Measurements from ENCODE around the gene OR13C3.

OR13C3 gene

DNA sequence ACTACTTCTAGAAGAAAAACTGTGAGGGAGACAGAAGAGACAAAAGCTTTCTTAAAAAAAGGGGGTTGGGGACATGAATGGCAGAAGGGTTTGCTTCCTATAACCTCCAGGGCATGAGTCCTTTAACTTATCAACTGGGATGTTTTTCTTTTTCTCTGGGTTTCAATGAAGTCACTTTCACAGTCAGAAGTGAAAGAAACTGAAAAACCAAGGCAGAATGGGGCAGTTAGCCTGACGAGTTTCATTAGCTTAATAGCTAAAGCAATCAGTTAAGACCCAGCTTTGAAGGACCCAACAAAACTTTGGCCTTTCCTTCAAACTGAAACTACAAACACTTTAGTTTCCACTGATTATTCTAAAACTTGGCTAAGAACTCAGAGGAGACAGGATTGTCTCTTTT, 27.7 kb upstream of the OR13C3 start:
- no peak for DNase-seq (ENCODE audit: low read depth in 1 of 2, low spot score in 1 of 2)
- no peak overlapping the region for H3K27ac ChIP-seq (replicated peaks)
- TF ChIP-seq, protein P1, sequence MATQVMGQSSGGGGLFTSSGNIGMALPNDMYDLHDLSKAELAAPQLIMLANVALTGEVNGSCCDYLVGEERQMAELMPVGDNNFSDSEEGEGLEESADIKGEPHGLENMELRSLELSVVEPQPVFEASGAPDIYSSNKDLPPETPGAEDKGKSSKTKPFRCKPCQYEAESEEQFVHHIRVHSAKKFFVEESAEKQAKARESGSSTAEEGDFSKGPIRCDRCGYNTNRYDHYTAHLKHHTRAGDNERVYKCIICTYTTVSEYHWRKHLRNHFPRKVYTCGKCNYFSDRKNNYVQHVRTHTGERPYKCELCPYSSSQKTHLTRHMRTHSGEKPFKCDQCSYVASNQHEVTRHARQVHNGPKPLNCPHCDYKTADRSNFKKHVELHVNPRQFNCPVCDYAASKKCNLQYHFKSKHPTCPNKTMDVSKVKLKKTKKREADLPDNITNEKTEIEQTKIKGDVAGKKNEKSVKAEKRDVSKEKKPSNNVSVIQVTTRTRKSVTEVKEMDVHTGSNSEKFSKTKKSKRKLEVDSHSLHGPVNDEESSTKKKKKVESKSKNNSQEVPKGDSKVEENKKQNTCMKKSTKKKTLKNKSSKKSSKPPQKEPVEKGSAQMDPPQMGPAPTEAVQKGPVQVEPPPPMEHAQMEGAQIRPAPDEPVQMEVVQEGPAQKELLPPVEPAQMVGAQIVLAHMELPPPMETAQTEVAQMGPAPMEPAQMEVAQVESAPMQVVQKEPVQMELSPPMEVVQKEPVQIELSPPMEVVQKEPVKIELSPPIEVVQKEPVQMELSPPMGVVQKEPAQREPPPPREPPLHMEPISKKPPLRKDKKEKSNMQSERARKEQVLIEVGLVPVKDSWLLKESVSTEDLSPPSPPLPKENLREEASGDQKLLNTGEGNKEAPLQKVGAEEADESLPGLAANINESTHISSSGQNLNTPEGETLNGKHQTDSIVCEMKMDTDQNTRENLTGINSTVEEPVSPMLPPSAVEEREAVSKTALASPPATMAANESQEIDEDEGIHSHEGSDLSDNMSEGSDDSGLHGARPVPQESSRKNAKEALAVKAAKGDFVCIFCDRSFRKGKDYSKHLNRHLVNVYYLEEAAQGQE (IDR thresholded peaks at IDR 0.05; ENCODE audit: insufficient replicate concordance, low read depth), result no peak
- TF ChIP-seq POLR2AphosphoS5 (IDR thresholded peaks at IDR 0.05; ENCODE audit: low read depth) (no peak), SPI1 (IDR thresholded peaks at IDR 0.05; ENCODE audit: borderline replicate concordance, low read depth) (no peak), GABPA (IDR thresholded peaks at IDR 0.05; ENCODE audit: low read depth) (no peak)
- TF ChIP-seq, protein P2, sequence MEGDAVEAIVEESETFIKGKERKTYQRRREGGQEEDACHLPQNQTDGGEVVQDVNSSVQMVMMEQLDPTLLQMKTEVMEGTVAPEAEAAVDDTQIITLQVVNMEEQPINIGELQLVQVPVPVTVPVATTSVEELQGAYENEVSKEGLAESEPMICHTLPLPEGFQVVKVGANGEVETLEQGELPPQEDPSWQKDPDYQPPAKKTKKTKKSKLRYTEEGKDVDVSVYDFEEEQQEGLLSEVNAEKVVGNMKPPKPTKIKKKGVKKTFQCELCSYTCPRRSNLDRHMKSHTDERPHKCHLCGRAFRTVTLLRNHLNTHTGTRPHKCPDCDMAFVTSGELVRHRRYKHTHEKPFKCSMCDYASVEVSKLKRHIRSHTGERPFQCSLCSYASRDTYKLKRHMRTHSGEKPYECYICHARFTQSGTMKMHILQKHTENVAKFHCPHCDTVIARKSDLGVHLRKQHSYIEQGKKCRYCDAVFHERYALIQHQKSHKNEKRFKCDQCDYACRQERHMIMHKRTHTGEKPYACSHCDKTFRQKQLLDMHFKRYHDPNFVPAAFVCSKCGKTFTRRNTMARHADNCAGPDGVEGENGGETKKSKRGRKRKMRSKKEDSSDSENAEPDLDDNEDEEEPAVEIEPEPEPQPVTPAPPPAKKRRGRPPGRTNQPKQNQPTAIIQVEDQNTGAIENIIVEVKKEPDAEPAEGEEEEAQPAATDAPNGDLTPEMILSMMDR (IDR thresholded peaks at IDR 0.05; ENCODE audit: insufficient read depth, low read length), result no peak
- H3K4me3 ChIP-seq (replicated peaks; ENCODE audit: insufficient read depth, low read length), result no peak overlapping the region
- no peaks in the 10 kb centered on the region for H3K27me3 ChIP-seq (ENCODE audit: insufficient read depth, poor library complexity, severe bottlenecking)

DNA sequence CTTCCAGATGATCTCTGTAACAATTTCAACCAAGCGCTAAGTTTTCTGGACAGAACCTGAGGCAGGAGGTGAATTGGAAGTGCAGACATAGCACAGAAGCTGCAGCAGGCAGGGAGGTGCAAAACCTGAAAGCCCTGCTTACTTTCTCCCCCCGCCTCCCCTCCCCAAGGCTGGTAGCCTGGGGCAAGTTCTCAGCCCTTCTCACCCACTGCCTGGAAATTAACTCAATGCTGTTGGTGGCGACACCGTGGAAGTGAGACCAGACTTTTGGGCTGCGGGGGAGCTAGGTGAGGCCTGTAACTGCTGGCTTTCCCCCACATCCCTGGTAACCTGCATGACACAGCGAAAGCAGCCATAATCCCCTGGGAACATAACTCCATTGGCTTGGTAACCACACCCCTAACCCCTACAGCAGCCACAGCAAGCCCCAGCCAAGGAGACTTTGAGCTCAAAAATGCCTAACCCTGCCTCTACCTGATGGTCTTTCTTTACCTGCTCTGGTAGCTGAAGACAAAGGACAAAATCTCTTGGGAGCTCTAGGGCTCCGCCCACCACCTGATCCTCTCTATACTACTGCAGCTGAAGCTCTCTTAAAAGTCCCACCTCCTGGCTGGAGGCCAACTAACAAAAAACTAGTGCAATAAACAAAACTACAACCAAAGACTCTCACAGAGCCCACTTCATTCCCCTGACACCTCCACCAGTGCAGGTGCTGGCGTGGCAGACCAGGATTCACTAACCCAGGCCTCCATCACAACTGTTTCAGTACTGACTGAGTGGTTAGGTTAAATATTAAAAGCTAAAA, 20.4 kb upstream of the OR13C3 start:
- no peak for DNase-seq (ENCODE audit: low read depth in 1 of 2, low spot score in 1 of 2)
- no peaks in the 10 kb centered on the region for H3K27me3 ChIP-seq (ENCODE audit: insufficient read depth, poor library complexity, severe bottlenecking)
- no peak for TF ChIP-seq GABPA (IDR thresholded peaks at IDR 0.05; ENCODE audit: low read depth)
- TF ChIP-seq, protein P1 (IDR thresholded peaks at IDR 0.05; ENCODE audit: insufficient replicate concordance, low read depth), result no peak
- TF ChIP-seq, protein P2 (IDR thresholded peaks at IDR 0.05; ENCODE audit: insufficient read depth, low read length), result no peak

DNA sequence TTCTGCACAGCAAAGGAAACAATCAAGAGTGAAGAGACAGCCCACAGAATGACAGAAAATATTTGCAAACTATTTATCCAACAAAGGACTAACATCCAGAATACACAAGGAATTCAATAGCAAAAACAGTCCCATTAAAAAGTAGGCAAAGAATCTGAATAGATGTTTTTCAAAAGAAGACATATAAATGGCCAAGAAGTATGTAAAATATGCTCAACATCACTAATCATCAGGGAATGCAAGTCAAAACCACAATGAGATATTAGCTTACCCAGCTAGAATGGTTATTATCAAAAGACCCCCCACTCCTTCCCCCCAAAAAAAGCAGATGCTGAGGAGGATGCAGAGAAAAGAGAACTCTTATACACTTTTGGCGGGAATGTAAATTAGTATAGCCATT, 18.9 kb upstream of the OR13C3 start:
- Histone ChIP-seq H3K4me3 (replicated peaks; ENCODE audit: insufficient read depth, low read length) (no peak overlapping the region), H3K27me3 (ENCODE audit: insufficient read depth, poor library complexity, severe bottlenecking) (no peaks in the 10 kb centered on the region), H3K27ac (replicated peaks) (no peak overlapping the region)
- TF ChIP-seq, protein P2 (IDR thresholded peaks at IDR 0.05; ENCODE audit: insufficient read depth, low read length), result no peak
- TF ChIP-seq, protein P1 (IDR thresholded peaks at IDR 0.05; ENCODE audit: insufficient replicate concordance, low read depth), result no peak
- TF ChIP-seq POLR2AphosphoS5 (IDR thresholded peaks at IDR 0.05; ENCODE audit: low read depth) (no peak), SPI1 (IDR thresholded peaks at IDR 0.05; ENCODE audit: borderline replicate concordance, low read depth) (no peak), GABPA (IDR thresholded peaks at IDR 0.05; ENCODE audit: low read depth) (no peak)
- no peak for DNase-seq (ENCODE audit: low read depth in 1 of 2, low spot score in 1 of 2)

More for the DNA sequence above, 20.4 kb upstream of the OR13C3 start:
- H3K27ac ChIP-seq (replicated peaks), result no peak overlapping the region
- no peak overlapping the region for H3K4me3 ChIP-seq (replicated peaks; ENCODE audit: insufficient read depth, low read length)
